H1 (cell line): ENCODE data around the gene ZNF57. TPM values are rescaled to one million over a fixed set of nuclear protein-coding genes. Genes with fewer than 3 reads are reported as not detected.

ENCODE experiments used
- CTCF ChIA-PET: fragments of 300-600 bp; sonication (Branson Sonifier 250); formaldehyde crosslinking; loops from one replicate; lab custom pipeline; 2021; ENCODE audit not compliant: partially characterized antibody; lab: Charles Lee
- POLR2A ChIA-PET: fragments of 300-600 bp; sonication (Branson Sonifier 250); formaldehyde crosslinking; loops from one replicate; lab custom pipeline; 2021; ENCODE audit warnings: inconsistent platforms; ENCODE audit not compliant: partially characterized antibody; lab: Charles Lee
- DNase-seq, 2 experiments: peaks; one replicate each; pipeline versions ENCODE4 v3.0.0 to v3.0.0-alpha.2; 2010 to 2022; ENCODE audit warnings: low spot score in 2 of 2, low read depth in 1 of 2, mixed read lengths in 1 of 2
- FAIRE-seq: peaks from 2 replicates; lab custom pipeline; 2011; peaks lifted over from hg19 to GRCh38; lab: Jason Lieb, UNC
- H2AFZ ChIP-seq: 2 replicates; pipeline ENCODE4 v1.8.1; 2012; ENCODE audit warnings: low read length, inconsistent platforms
- H2AK5ac ChIP-seq: 2 replicates; pipeline ENCODE4 v1.6.1; 2013; ENCODE audit warnings: low read depth, low read length
- H2BK120ac ChIP-seq: replicated peaks from 2 replicates; pipeline ENCODE3; 2013; ENCODE audit warnings: low read depth, low read length, inconsistent platforms
- H2BK12ac ChIP-seq: 2 replicates; pipeline ENCODE4 v1.6.1; 2013; ENCODE audit warnings: low read depth, low read length
- H2BK15ac ChIP-seq: 2 replicates; pipeline ENCODE4 v1.6.1; 2013; ENCODE audit warnings: low read length
- H2BK20ac ChIP-seq: 2 replicates; pipeline ENCODE4 v1.6.1; 2013; ENCODE audit warnings: low read length
- H2BK5ac ChIP-seq: 2 replicates; pipeline ENCODE4 v1.6.1; 2013; ENCODE audit warnings: low read depth, low read length
- H3K14ac ChIP-seq: 2 replicates; pipeline ENCODE4 v1.6.1; 2013; ENCODE audit warnings: inconsistent platforms; ENCODE audit not compliant: insufficient read length
- H3K18ac ChIP-seq: 2 replicates; pipeline ENCODE4 v1.6.1; 2013; ENCODE audit warnings: low read length; ENCODE audit errors: extremely low read depth
- H3K23ac ChIP-seq: 2 replicates; pipeline ENCODE4 v1.6.1; 2013; ENCODE audit warnings: inconsistent platforms; ENCODE audit not compliant: insufficient read length
- H3K23me2 ChIP-seq: 2 replicates; pipeline ENCODE4 v1.6.1; 2013; ENCODE audit warnings: low read depth, low read length
- H3K27ac ChIP-seq: 2 replicates; pipeline ENCODE4 v1.6.1; 2011; ENCODE audit warnings: low read depth, low read length, inconsistent platforms
- H3K27me3 ChIP-seq, 4 experiments: replicated peaks in 1 of 4; 1 replicate in 1 of 4; 2 replicates in 3 of 4; pipeline versions ENCODE4 v1.6.1 to v1.8.1; 2011 to 2013; ENCODE audit warnings: low read length in 3 of 4, mild to moderate bottlenecking in 3 of 4, inconsistent platforms in 2 of 4, mixed read lengths in 2 of 4, moderate library complexity in 1 of 4; ENCODE audit not compliant: control insufficient read depth in 3 of 4, insufficient read depth in 3 of 4; ENCODE audit errors: extremely low read depth in 1 of 4
- H3K36me3 ChIP-seq, 4 experiments: 2 replicates each; pipeline versions ENCODE4 v1.6.1 to v1.8.1; 2011 to 2013; ENCODE audit warnings: mild to moderate bottlenecking in 4 of 4, low read length in 3 of 4, moderate library complexity in 2 of 4, control low read depth in 1 of 4, inconsistent platforms in 1 of 4; ENCODE audit not compliant: insufficient read depth in 4 of 4, control insufficient read depth in 2 of 4
- H3K4ac ChIP-seq: replicated peaks from 2 replicates; pipeline ENCODE3; 2013; ENCODE audit warnings: low read length, low read depth, mixed read lengths, inconsistent platforms; ENCODE audit not compliant: insufficient read length
- H3K4me1 ChIP-seq, 4 experiments: replicated peaks in 1 of 4; 1 replicate in 1 of 4; 2 replicates in 3 of 4; pipeline versions ENCODE4 v1.6.1 to v1.8.1; 2011 to 2013; ENCODE audit warnings: low read length in 3 of 4, inconsistent platforms in 2 of 4, mixed read lengths in 1 of 4; ENCODE audit not compliant: insufficient read depth in 4 of 4, control insufficient read depth in 3 of 4
- H3K4me2 ChIP-seq, 2 experiments: 2 replicates each; pipeline versions ENCODE4 v1.6.1 to v1.8.1; 2011 to 2013; ENCODE audit warnings: low read depth in 2 of 2, low read length in 2 of 2, control low read depth in 1 of 2, inconsistent platforms in 1 of 2, mild to moderate bottlenecking in 1 of 2; ENCODE audit not compliant: insufficient read depth in 1 of 2
- H3K4me3 ChIP-seq, 4 experiments: fragments of 200-600, 300-600 bp in 1 of 4; sonication (generic), shearing (Covaris generic), sonication (Bioruptor Twin) in 1 of 4; 2 replicates each; pipeline versions ENCODE4 v1.5.1 to v1.8.1; 2011 to 2016; ENCODE audit warnings: low read length in 4 of 4, low read depth in 3 of 4, control low read depth in 2 of 4, inconsistent platforms in 2 of 4, mild to moderate bottlenecking in 2 of 4, mixed read lengths in 1 of 4, moderate library complexity in 1 of 4; ENCODE audit not compliant: insufficient read depth in 2 of 4; ENCODE audit errors: extremely low read depth in 1 of 4
- H3K56ac ChIP-seq: replicated peaks from 2 replicates; pipeline ENCODE3; 2013; ENCODE audit warnings: low read depth, mild to moderate bottlenecking, mixed read lengths, low read length, inconsistent platforms; ENCODE audit not compliant: insufficient read length
- H3K79me1 ChIP-seq: 2 replicates; pipeline ENCODE4 v1.6.1; 2013; ENCODE audit warnings: low read depth, low read length, control low read depth
- H3K79me2 ChIP-seq, 2 experiments: 2 replicates each; pipeline versions ENCODE4 v1.6.1 to v1.8.1; 2012 to 2013; ENCODE audit warnings: low read length in 2 of 2, mild to moderate bottlenecking in 2 of 2, inconsistent platforms in 1 of 2; ENCODE audit not compliant: insufficient read depth in 2 of 2, control insufficient read depth in 1 of 2
- H3K9ac ChIP-seq, 4 experiments: replicated peaks in 1 of 4; 1 replicate in 1 of 4; 2 replicates in 3 of 4; pipeline versions ENCODE4 v1.6.1 to v1.8.1; 2011 to 2013; ENCODE audit warnings: low read depth in 3 of 4, low read length in 3 of 4, control low read depth in 2 of 4, mild to moderate bottlenecking in 2 of 4, moderate library complexity in 2 of 4, inconsistent platforms in 1 of 4; ENCODE audit errors: extremely low read depth in 1 of 4
- H3K9me3 ChIP-seq, 2 experiments: 2 replicates each; pipeline versions ENCODE4 v1.6.1 to v1.8.1; 2012 to 2013; ENCODE audit warnings: mild to moderate bottlenecking in 2 of 2, moderate library complexity in 2 of 2, control low read depth in 1 of 2, inconsistent platforms in 1 of 2, low read depth in 1 of 2, low read length in 1 of 2, mixed read lengths in 1 of 2; ENCODE audit not compliant: insufficient read depth in 2 of 2
- H4K20me1 ChIP-seq, 2 experiments: replicated peaks in 1 of 2; 2 replicates each; pipeline versions ENCODE3 to v1.8.1; 2011 to 2013; ENCODE audit warnings: inconsistent platforms in 2 of 2, low read length in 2 of 2, mild to moderate bottlenecking in 1 of 2; ENCODE audit not compliant: insufficient read depth in 2 of 2, control insufficient read depth in 1 of 2
- H4K5ac ChIP-seq: 2 replicates; pipeline ENCODE4 v1.6.1; 2013; ENCODE audit warnings: low read length, low read depth, mixed read lengths, inconsistent platforms; ENCODE audit not compliant: insufficient read length
- H4K8ac ChIP-seq: 2 replicates; pipeline ENCODE4 v1.8.0; 2013; ENCODE audit warnings: mild to moderate bottlenecking, moderate library complexity, low read length, inconsistent platforms; ENCODE audit not compliant: insufficient read depth; ENCODE audit errors: extremely low read depth
- H4K91ac ChIP-seq: replicated peaks from 2 replicates; pipeline ENCODE3; 2013; ENCODE audit warnings: low read length, mixed read lengths, inconsistent platforms; ENCODE audit not compliant: insufficient read length
- CBX5 ChIP-seq: fragments of 300-800, 300-1000 bp; sonication (generic); IDR thresholded peaks from 2 replicates; pipeline ENCODE4 v1.7.1; 2016; ENCODE audit warnings: antibody characterized with exemption, low read length, low read depth
- CBX8 ChIP-seq: fragments of 300-800, 300-1000 bp; sonication (generic); IDR thresholded peaks from 2 replicates; pipeline ENCODE4 v1.7.1; 2016; ENCODE audit warnings: low read depth, low read length, borderline replicate concordance
- CEBPB ChIP-seq: IDR thresholded peaks from 2 replicates; pipeline ENCODE4 v1.6.1; 2012; ENCODE audit warnings: low read depth, low read length
- POLR2A ChIP-seq, 2 experiments: IDR thresholded peaks; 1 replicate in 1 of 2; 2 replicates in 1 of 2; pipeline ENCODE4 v1.6.1; 2011; ENCODE audit warnings: low read depth in 2 of 2, low read length in 2 of 2, mild to moderate bottlenecking in 2 of 2; ENCODE audit errors: control extremely low read depth in 1 of 2
- SIRT6 ChIP-seq: IDR thresholded peaks from one replicate; pipeline ENCODE4 v1.7.1; 2012; ENCODE audit warnings: low read length, inconsistent platforms
- SRF ChIP-seq: IDR thresholded peaks from 2 replicates; pipeline ENCODE4 v1.6.1; 2011; ENCODE audit warnings: mild to moderate bottlenecking, low read depth, low read length, moderate library complexity
- WGBS, 2 experiments: shearing (Covaris generic) in 1 of 2; methylation state at CpG; one replicate each; pipeline versions ENCODE4 v1.1.6 to v1.1.7; 2013 to 2015; ENCODE audit warnings: low lambda C conversion rate in 2 of 2, mixed read lengths in 2 of 2, inconsistent platforms in 1 of 2, low coverage in 1 of 2, missing lambda C conversion rate in 1 of 2; ENCODE audit not compliant: insufficient replicate concordance in 2 of 2, insufficient coverage in 1 of 2, insufficient read length in 1 of 2; ENCODE audit errors: extremely low coverage in 1 of 2, missing lambda C conversion rate in 1 of 2; 5-methylcytosine and 5-hydroxymethylcytosine counted together
- polyA plus RNA-seq, 7 experiments: library from polyadenylated mRNA; depleted of rRNA in 3 of 7; stranded (reverse) in 5 of 7; unstranded in 2 of 7; fragments of >200 nt in 5 of 7; fragments of 200-250 nt in 2 of 7; gene quantifications; 1 replicate in 5 of 7; 2 replicates in 1 of 7; 4 replicates in 1 of 7; pipeline versions ENCODE4 v1.2.1 to v1.2.3, GENCODE V29; 2011 to 2013; ENCODE audit warnings: missing spikeins in 2 of 7, mixed read lengths in 2 of 7
- total RNA-seq: library from RNA; stranded (reverse); fragmentation: NEBNext Ultra II Directional; extraction: Animal tissue kit (Norgen Biotek cat#: 25700); gene quantifications from 2 replicates; pipeline ENCODE4 v1.2.1, GENCODE V29; 2021

Gene ZNF57
- total and polyA plus RNA-seq, 2 of the 8 experiments (the other 6 are each of a cell fraction or from before 2014, with no cell fraction given), result 4.9 to 8.9 TPM

DNA sequence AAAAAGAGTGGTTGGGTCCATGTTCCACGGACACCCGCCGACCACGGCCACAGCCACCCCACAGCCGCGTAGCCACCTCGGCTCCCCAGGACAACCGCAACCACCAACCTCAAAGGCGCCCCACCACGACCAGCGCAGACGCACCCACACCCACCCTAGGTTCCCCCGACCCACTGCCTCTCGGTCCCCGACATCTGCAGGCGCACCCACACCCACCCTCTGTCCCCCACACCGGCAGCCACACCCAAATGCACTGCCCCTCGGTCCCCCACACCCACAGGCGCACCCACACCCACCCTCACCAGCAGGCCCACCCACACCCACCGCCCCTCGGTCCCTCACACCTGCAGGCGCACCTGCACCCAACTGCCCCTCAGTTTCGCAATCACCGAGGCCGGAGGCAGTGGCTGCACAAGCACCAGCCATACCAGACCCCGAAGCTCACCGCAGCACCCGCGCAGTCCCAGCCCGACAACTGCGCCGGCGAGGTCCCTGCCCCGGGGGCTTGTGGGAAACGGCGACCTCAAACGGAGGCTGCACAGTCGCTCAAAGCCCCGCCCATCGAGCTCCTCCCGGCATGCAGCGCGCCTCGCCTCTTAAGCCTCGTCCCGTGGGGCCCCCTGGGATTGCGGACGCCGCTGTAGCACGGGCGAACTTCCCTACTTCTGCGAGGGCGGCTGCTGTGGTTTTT is 25.8 kb downstream of the ZNF57 start:
- H3K9ac ChIP-seq, result no peak overlapping the region
- FAIRE-seq, result no peak
- no peak overlapping the region for H3K4me2 ChIP-seq

More for the DNA sequence above, 25.8 kb downstream of the ZNF57 start:
- H3K79me1 ChIP-seq, result no peaks in the 10 kb centered on the region
- no peak overlapping the region for H2BK20ac ChIP-seq
- TF ChIP-seq SIRT6, result no peak
- no peak for TF ChIP-seq SRF
- no peak for TF ChIP-seq POLR2A (IDR thresholded peaks at IDR 0.05; ENCODE audit: control extremely low read depth in 1 of 2, low read depth in 2 of 2, low read length in 2 of 2)
- TF ChIP-seq CBX5, result no peak
- no peak for TF ChIP-seq CEBPB
- TF ChIP-seq CBX8, result no peak
- no peak overlapping the region for H4K5ac ChIP-seq
- CTCF ChIA-PET, result interaction anchor here (1.0 kb wide), 1 partner anchor 38 kb away, joined by 3 read pairs; no protein-coding TSS in a partner anchor
- no peak overlapping the region for H3K56ac ChIP-seq
- no peak overlapping the region for H2BK5ac ChIP-seq
- no peak for DNase-seq
- H3K4me3 ChIP-seq, result no peak overlapping the region
- H2BK15ac ChIP-seq, result no peak overlapping the region
- WGBS, 2 experiments, result 93% methylated on average over 34 of the region's 53 CpGs; no CpG with 5 or more reads in 1 of the 2 experiments
- H3K27me3 ChIP-seq, result no peaks in the 10 kb centered on the region
- no peak overlapping the region for H3K14ac ChIP-seq
- peaks cover 0 to 3% (median 0%) of the 10 kb centered on the region in 4 experiments; a peak in 1 of 8 replicates for H3K36me3 ChIP-seq
- peaks cover 0 to 9% (median 2%) of the 10 kb centered on the region in 4 experiments; a peak in 3 of 7 replicates for H3K4me1 ChIP-seq
- POLR2A ChIA-PET, result interaction anchor here (0.7 kb wide), 1 partner anchor 54 kb away, joined by 3 read pairs; no protein-coding TSS in a partner anchor
- no peak overlapping the region for H3K18ac ChIP-seq
- no peak overlapping the region for H3K4ac ChIP-seq
- H2AK5ac ChIP-seq, result no peak overlapping the region
- no peaks in the 10 kb centered on the region for H3K23me2 ChIP-seq
- no peak overlapping the region for H3K27ac ChIP-seq
- no peaks in the 10 kb centered on the region for H3K79me2 ChIP-seq
- H2BK120ac ChIP-seq, result no peak overlapping the region
- no peak overlapping the region for H2AFZ ChIP-seq
- no peaks in the 10 kb centered on the region for H4K20me1 ChIP-seq
- no peak overlapping the region for H3K23ac ChIP-seq
- peaks cover 8 to 9% of the 10 kb centered on the region in 2 experiments for H3K9me3 ChIP-seq
- H4K91ac ChIP-seq, result no peak overlapping the region
- H2BK12ac ChIP-seq, result no peak overlapping the region
- H4K8ac ChIP-seq, result no peak overlapping the region
